Measurements from ENCODE around the gene RND2. TPM values are rescaled to one million over a fixed set of nuclear protein-coding genes. Genes with fewer than 3 reads are reported as not detected.

RND2 gene
- total and polyA plus RNA-seq, 9 of the 15 experiments (the other 6 are each of a cell fraction or from before 2014, with no cell fraction given), result 0.15 to 1.9 (median 0.98) TPM

DNA sequence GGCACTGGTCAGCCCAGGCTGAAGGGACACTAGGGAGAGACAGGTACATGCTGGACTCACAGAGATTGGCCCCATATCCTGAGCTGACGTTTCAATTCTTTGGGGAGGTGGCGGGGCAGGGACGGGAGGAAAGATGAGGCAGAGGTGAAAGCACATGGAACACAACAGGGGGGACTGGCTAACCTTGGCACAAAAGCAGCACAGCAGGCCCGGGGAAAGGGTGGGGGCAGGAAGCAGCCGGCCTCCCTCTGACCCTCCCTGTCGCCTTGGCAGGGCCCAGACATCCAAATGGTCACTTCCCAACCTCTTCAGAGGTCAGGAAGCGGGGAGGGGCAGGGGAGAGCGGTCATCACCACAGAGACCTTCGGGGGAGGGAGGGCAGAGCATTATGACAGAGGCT lies 9.5 kb upstream of the RND2 start:
- H3K27me3 ChIP-seq (ENCODE audit: control insufficient read depth in 2 of 2, insufficient read depth in 2 of 2, low read length in 2 of 2), result no peaks in the 10 kb centered on the region
- no peak for ATAC-seq
- intact Hi-C loops (cut with micrococcal nuclease), result no loop called here
- peak overlapping the region in 1 of 2 experiments; percentile 44; a peak in 2 of 4 replicates for H3K9ac ChIP-seq (ENCODE audit: insufficient read depth in 1 of 2, low read depth in 2 of 2, low read length in 2 of 2)
- peaks cover 61% of the 10 kb centered on the region; the same call in 2 of the 3 replicates for H3K36me3 ChIP-seq (ENCODE audit: control insufficient read depth, insufficient read depth, low read length)
- peaks cover 33 to 44% of the 10 kb centered on the region in 2 experiments for H3K4me1 ChIP-seq (replicated peaks in 1 of 2; ENCODE audit: control insufficient read depth in 2 of 2, insufficient read depth in 2 of 2, low read length in 2 of 2)
- H4K20me1 ChIP-seq (replicated peaks; ENCODE audit: control insufficient read depth, insufficient read depth, low read length), result peaks cover 10% of the 10 kb centered on the region; the same call in 1 of the 2 replicates
- in situ Hi-C loops (cut with MboI), result loop anchor here (10.0 kb wide), 1 partner anchor 299 kb away; no protein-coding TSS in a partner anchor
- peaks cover 10% of the 10 kb centered on the region for H3K9me1 ChIP-seq (ENCODE audit: control insufficient read depth, insufficient read depth, low read length)
- no peak overlapping the region for H2AFZ ChIP-seq (ENCODE audit: low read depth, low read length)
- H3K27ac ChIP-seq (ENCODE audit: extremely low read depth, low read depth, low read length), result no peak overlapping the region
- peaks cover 26% of the 10 kb centered on the region for H3K79me2 ChIP-seq (ENCODE audit: control insufficient read depth, insufficient read depth, low read length)
- H3K9me3 ChIP-seq (replicated peaks; ENCODE audit: control insufficient read depth, insufficient read depth, low read depth, low read length), result no peaks in the 10 kb centered on the region; the same call in 1 of the 2 replicates
- POLR2A ChIA-PET, result interaction anchor here (1.2 to 1.5 kb wide), 2 partner anchors 10 to 17 kb away, joined by 5 to 7 read pairs; partner anchors contain the start of genes IFI35 and RPL27
- no TSS peak for BruUV-seq (replicated peaks)
- no peak for FAIRE-seq
- DNase-seq (ENCODE audit: extremely low read depth in 1 of 4, low spot score in 3 of 4), result no peak
- CTCF ChIA-PET (ENCODE audit: low intra/inter-chr PET ratio), result no interaction called here
- WGBS (ENCODE audit: insufficient coverage, low coverage, missing lambda C conversion rate), result 73% methylated on average over 9 of the region's 9 CpGs
- TF ChIP-seq RBFOX2 (IDR thresholded peaks at IDR 0.05; ENCODE audit: low read depth, low read length) (0 out of 2 replicates have a peak, but pooled peaks have one; percentile 42), RFX5 (IDR thresholded peaks at IDR 0.05; ENCODE audit: low read depth, low read length) (no peak), SMAD4 (CRISPR knock-in tag; conservative IDR thresholded peaks at IDR 0.05) (0 out of 2 replicates have a peak, but pooled peaks have one; percentile 33)
- H3K4me2 ChIP-seq (ENCODE audit: insufficient read depth, low read length), result no peak overlapping the region
- H3K4me3 ChIP-seq, result no peak overlapping the region

DNA sequence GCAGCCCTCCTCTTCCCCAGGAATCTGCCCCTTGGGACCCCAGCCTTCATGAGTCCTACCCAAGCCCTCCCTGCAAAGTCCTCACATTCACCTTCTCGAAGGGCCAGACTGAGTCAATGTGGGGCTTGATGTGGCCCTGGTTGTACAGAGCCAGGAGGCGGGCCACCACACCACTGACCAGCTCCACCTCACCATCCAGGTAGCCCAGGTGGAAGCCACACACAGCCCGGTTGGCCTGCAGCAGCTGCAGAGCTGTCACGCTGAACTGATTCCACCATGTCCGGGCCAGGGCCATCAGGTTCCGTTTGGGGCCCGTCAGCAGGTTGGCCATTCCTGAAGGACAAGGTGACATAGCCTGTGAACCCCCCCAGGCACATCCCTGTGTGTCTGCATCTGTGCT lies 8.8 kb upstream of the RND2 start:
- H2AFZ ChIP-seq (ENCODE audit: low read depth, low read length), result no peak overlapping the region
- H3K36me3 ChIP-seq (ENCODE audit: control insufficient read depth, insufficient read depth, low read length), result peaks cover 61% of the 10 kb centered on the region; the same call in 2 of the 3 replicates
- no peak overlapping the region for H3K27ac ChIP-seq (ENCODE audit: extremely low read depth, low read depth, low read length)
- WGBS (ENCODE audit: insufficient coverage, low coverage, missing lambda C conversion rate), result 95% methylated on average over 6 of the region's 7 CpGs
- ChIA-PET POLR2A (interaction anchor here (1.5 kb wide), 1 partner anchor 10 kb away, joined by 5 read pairs; the partner anchor contains the start of gene IFI35), CTCF (ENCODE audit: low intra/inter-chr PET ratio) (no interaction called here)
- no peak overlapping the region for H3K4me3 ChIP-seq
- H3K4me2 ChIP-seq (ENCODE audit: insufficient read depth, low read length), result no peak overlapping the region
- H3K27me3 ChIP-seq (ENCODE audit: control insufficient read depth in 2 of 2, insufficient read depth in 2 of 2, low read length in 2 of 2), result no peaks in the 10 kb centered on the region
- no peak for ATAC-seq
- H3K4me1 ChIP-seq (replicated peaks in 1 of 2; ENCODE audit: control insufficient read depth in 2 of 2, insufficient read depth in 2 of 2, low read length in 2 of 2), result peaks cover 40 to 42% of the 10 kb centered on the region in 2 experiments
- TF ChIP-seq, protein P1, sequence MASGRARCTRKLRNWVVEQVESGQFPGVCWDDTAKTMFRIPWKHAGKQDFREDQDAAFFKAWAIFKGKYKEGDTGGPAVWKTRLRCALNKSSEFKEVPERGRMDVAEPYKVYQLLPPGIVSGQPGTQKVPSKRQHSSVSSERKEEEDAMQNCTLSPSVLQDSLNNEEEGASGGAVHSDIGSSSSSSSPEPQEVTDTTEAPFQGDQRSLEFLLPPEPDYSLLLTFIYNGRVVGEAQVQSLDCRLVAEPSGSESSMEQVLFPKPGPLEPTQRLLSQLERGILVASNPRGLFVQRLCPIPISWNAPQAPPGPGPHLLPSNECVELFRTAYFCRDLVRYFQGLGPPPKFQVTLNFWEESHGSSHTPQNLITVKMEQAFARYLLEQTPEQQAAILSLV (tag; IDR thresholded peaks at IDR 0.05), result no peak
- TF ChIP-seq SMAD1 (IDR thresholded peaks at IDR 0.05; ENCODE audit: low read depth, low read length, partially characterized antibody) (no peak), SLC30A9 (CRISPR knock-in tag; IDR thresholded peaks at IDR 0.05) (no peak), RBM22 (IDR thresholded peaks at IDR 0.05; ENCODE audit: low read depth, low read length, poor library complexity, severe bottlenecking) (no peak), ZNF695 (CRISPR knock-in tag; IDR thresholded peaks at IDR 0.05) (no peak), TEAD1 (CRISPR knock-in tag; IDR thresholded peaks at IDR 0.05) (no peak), POLR2G (IDR thresholded peaks at IDR 0.05; ENCODE audit: low read depth, low read length) (0 out of 2 replicates have a peak, but pooled peaks have one; percentile 34)
- TF ChIP-seq, protein P2, sequence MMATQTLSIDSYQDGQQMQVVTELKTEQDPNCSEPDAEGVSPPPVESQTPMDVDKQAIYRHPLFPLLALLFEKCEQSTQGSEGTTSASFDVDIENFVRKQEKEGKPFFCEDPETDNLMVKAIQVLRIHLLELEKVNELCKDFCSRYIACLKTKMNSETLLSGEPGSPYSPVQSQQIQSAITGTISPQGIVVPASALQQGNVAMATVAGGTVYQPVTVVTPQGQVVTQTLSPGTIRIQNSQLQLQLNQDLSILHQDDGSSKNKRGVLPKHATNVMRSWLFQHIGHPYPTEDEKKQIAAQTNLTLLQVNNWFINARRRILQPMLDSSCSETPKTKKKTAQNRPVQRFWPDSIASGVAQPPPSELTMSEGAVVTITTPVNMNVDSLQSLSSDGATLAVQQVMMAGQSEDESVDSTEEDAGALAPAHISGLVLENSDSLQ (IDR thresholded peaks at IDR 0.05), result no peak
- peaks cover 10% of the 10 kb centered on the region; the same call in 1 of the 2 replicates for H4K20me1 ChIP-seq (replicated peaks; ENCODE audit: control insufficient read depth, insufficient read depth, low read length)
- intact Hi-C loops (cut with micrococcal nuclease) (no loop called here), in situ Hi-C loops (cut with MboI) (loop anchor here (10.0 kb wide), 1 partner anchor 299 kb away; no protein-coding TSS in a partner anchor)
- no TSS peak for BruUV-seq (replicated peaks)
- H3K9ac ChIP-seq (ENCODE audit: insufficient read depth in 1 of 2, low read depth in 2 of 2, low read length in 2 of 2), result peak overlapping the region in 1 of 2 experiments; percentile 54; a peak in 1 of 4 replicates
- H3K79me2 ChIP-seq (ENCODE audit: control insufficient read depth, insufficient read depth, low read length), result peaks cover 31% of the 10 kb centered on the region
- no peaks in the 10 kb centered on the region; the same call in 1 of the 2 replicates for H3K9me3 ChIP-seq (replicated peaks; ENCODE audit: control insufficient read depth, insufficient read depth, low read depth, low read length)
- no peak for DNase-seq (ENCODE audit: extremely low read depth in 1 of 4, low spot score in 3 of 4)
- H3K9me1 ChIP-seq (ENCODE audit: control insufficient read depth, insufficient read depth, low read length), result peaks cover 10% of the 10 kb centered on the region
- FAIRE-seq, result no peak

All from K562 (cell line).